CD4-positive, CD25-positive, alpha-beta regulatory T cell (primary cell): ENCODE measurements around the gene FAAP100. TPM values are rescaled to one million over a fixed set of nuclear protein-coding genes. Genes with fewer than 3 reads are reported as not detected.

Experiments
- ATAC-seq, 2 donors: fragments of 150-1000 bp; cut with Tn5 transposase; one replicate each; pipeline ENCODE4 v1.10.0; 2021; ENCODE audit warnings: low read depth in 2 of 2, moderate number of reproducible peaks in 2 of 2, moderate library complexity in 1 of 2
- DNase-seq, 3 donors: peaks; one replicate each; pipeline versions ENCODE4 v3.0.0 to v3.0.0-alpha.2; 2012 to 2022; ENCODE audit warnings: mixed read lengths in 1 of 3
- H3K27ac ChIP-seq: one replicate; pipeline ENCODE4 v1.7.0; 2013; ENCODE audit warnings: mild to moderate bottlenecking, low read length; ENCODE audit not compliant: insufficient read depth, poor library complexity, severe bottlenecking
- H3K27me3 ChIP-seq: one replicate; pipeline ENCODE4 v1.7.0; 2013; ENCODE audit warnings: low read length; ENCODE audit not compliant: control insufficient read depth, insufficient read depth
- H3K36me3 ChIP-seq: one replicate; pipeline ENCODE4 v1.7.0; 2013; ENCODE audit warnings: mild to moderate bottlenecking, low read length, moderate library complexity; ENCODE audit not compliant: control insufficient read depth, insufficient read depth
- H3K4me1 ChIP-seq: 2 replicates; pipeline ENCODE4 v1.7.0; 2013; ENCODE audit warnings: mild to moderate bottlenecking, low read length; ENCODE audit not compliant: insufficient read depth, control insufficient read depth, poor library complexity, severe bottlenecking
- H3K4me3 ChIP-seq: one replicate; pipeline ENCODE4 v1.7.0; 2013; ENCODE audit warnings: low read depth, mild to moderate bottlenecking, low read length, moderate library complexity
- H3K9me3 ChIP-seq, 2 experiments: 1 replicate in 1 of 2; 2 replicates in 1 of 2; pipeline ENCODE4 v1.7.0; 2013; ENCODE audit warnings: low read length in 2 of 2, mild to moderate bottlenecking in 1 of 2, moderate library complexity in 1 of 2; ENCODE audit not compliant: control insufficient read depth in 2 of 2
- H3K27ac Mint-ChIP-seq, 3 donors: one replicate each; pipeline ENCODE4 v1.8.0; 2020 to 2022; ENCODE audit warnings: mild to moderate bottlenecking in 3 of 3, mixed read lengths in 3 of 3, moderate library complexity in 2 of 3
- H3K27me3 Mint-ChIP-seq: one replicate; pipeline ENCODE4 v1.8.0; 2022; ENCODE audit warnings: mild to moderate bottlenecking, mixed read lengths
- H3K36me3 Mint-ChIP-seq: one replicate; pipeline ENCODE4 v1.8.0; 2020; ENCODE audit warnings: mixed read lengths
- H3K4me1 Mint-ChIP-seq, 4 donors: one replicate each; pipeline ENCODE4 v1.8.0; 2020 to 2022; ENCODE audit warnings: mixed read lengths in 4 of 4, mild to moderate bottlenecking in 1 of 4
- H3K4me3 Mint-ChIP-seq, 4 donors: one replicate each; pipeline ENCODE4 v1.8.0; 2020 to 2022; ENCODE audit warnings: mild to moderate bottlenecking in 4 of 4, mixed read lengths in 4 of 4, moderate library complexity in 3 of 4
- H3K9me3 Mint-ChIP-seq, 7 donors: one replicate each; pipeline ENCODE4 v1.8.0; 2020 to 2022; ENCODE audit warnings: mixed read lengths in 7 of 7, mild to moderate bottlenecking in 3 of 7, moderate library complexity in 2 of 7
- polyA plus RNA-seq, 4 donors: library from polyadenylated mRNA; unstranded; fragments of 300-500 nt; fragmentation: Illumina TruSeq; gene quantifications; one replicate each; pipeline ENCODE4 v1.2.3, GENCODE V29; 2021
- total RNA-seq: library from RNA; stranded (reverse); gene quantifications from one replicate; pipeline ENCODE4 v1.2.3, GENCODE V29; 2022

The FAAP100 gene
- total and polyA plus RNA-seq, 5 donors from 2014 or later = 8.2 to 28.1 (median 11.5) TPM

GRCh38 chr17:81579821-81580321, 27.7 kb upstream of the FAAP100 start:
- H3K36me3 Mint-ChIP-seq = peaks cover 32% of the 10 kb centered on the region
- Histone ChIP-seq H3K27ac (no peak overlapping the region), H3K4me3 (no peak overlapping the region), H3K9me3 (no peaks in the 10 kb centered on the region), H3K4me1 (no peaks in the 10 kb centered on the region), H3K27me3 (no peaks in the 10 kb centered on the region), H3K36me3 (peaks cover 57% of the 10 kb centered on the region)
- H3K9me3 Mint-ChIP-seq = no peaks in the 10 kb centered on the region
- no peak overlapping the region for H3K4me3 Mint-ChIP-seq
- H3K27me3 Mint-ChIP-seq = no peaks in the 10 kb centered on the region
- peak overlapping the region in 2 of 3 donors; percentile 79 to 81 for H3K27ac Mint-ChIP-seq
- DNase-seq (no peak), ATAC-seq (no peak)
- peaks cover 0 to 9% (median 4%) of the 10 kb centered on the region in 4 donors for H3K4me1 Mint-ChIP-seq

DNA sequence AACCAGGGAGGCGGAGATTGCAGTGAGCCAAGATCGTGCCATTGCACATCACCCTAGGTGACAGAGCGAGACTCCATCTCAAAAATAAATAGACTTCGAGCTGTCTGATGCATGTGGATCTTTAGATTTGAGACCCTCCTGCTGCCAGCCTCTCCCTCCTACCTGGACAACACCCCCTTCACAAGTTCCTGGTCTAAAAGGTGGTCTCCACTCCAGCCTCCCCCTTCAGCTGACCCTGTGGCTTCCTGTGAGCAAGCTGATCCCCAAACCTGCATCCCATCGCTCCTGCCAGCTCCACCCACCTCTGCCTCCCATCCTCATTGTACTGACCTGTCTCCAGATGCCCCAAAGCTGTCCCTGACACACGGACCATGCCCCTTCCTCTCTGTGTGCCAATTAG, 27.1 kb upstream of the FAAP100 start:
- Histone ChIP-seq H3K27me3 (no peaks in the 10 kb centered on the region), H3K9me3 (no peaks in the 10 kb centered on the region), H3K36me3 (peaks cover 61% of the 10 kb centered on the region), H3K4me1 (no peaks in the 10 kb centered on the region), H3K27ac (no peak overlapping the region), H3K4me3 (no peak overlapping the region)
- H3K4me3 Mint-ChIP-seq = no peak overlapping the region
- H3K4me1 Mint-ChIP-seq = peaks cover 0 to 9% (median 4%) of the 10 kb centered on the region in 4 donors
- H3K36me3 Mint-ChIP-seq = peaks cover 31% of the 10 kb centered on the region
- no peaks in the 10 kb centered on the region for H3K27me3 Mint-ChIP-seq
- H3K27ac Mint-ChIP-seq = peak overlapping the region in 2 of 3 donors; percentile 79 to 81
- DNase-seq = no peak
- H3K9me3 Mint-ChIP-seq = no peaks in the 10 kb centered on the region
- ATAC-seq = no peak

- Mint-ChIP-seq H3K27ac (peak overlapping the region in 1 of 3 donors; percentile 58), H3K36me3 (peaks cover 35% of the 10 kb centered on the region), H3K4me1 (peaks cover 0 to 9% (median 4%) of the 10 kb centered on the region in 4 donors), H3K27me3 (no peaks in the 10 kb centered on the region), H3K4me3 (no peak overlapping the region), H3K9me3 (no peaks in the 10 kb centered on the region)
- Histone ChIP-seq H3K36me3 (peaks cover 63% of the 10 kb centered on the region), H3K4me1 (no peaks in the 10 kb centered on the region), H3K4me3 (no peak overlapping the region), H3K9me3 (no peaks in the 10 kb centered on the region), H3K27ac (no peak overlapping the region), H3K27me3 (no peaks in the 10 kb centered on the region)
- DNase-seq (no peak), ATAC-seq (no peak)
These were observed 26.5 kb upstream of the FAAP100 start for GRCh38 chr17:81578561-81579225.

GRCh38 chr17:81578038-81578441, 25.9 kb upstream of the FAAP100 start:
- H3K9me3 ChIP-seq = no peaks in the 10 kb centered on the region
- H3K36me3 Mint-ChIP-seq = peaks cover 32% of the 10 kb centered on the region
- H3K4me3 ChIP-seq = no peak overlapping the region
- no peak overlapping the region for H3K4me3 Mint-ChIP-seq
- H3K36me3 ChIP-seq = peaks cover 61% of the 10 kb centered on the region
- no peaks in the 10 kb centered on the region for H3K9me3 Mint-ChIP-seq
- DNase-seq (no peak), ATAC-seq (no peak)
- peak overlapping the region; percentile 58 to 79 (median 75) for H3K27ac Mint-ChIP-seq
- H3K4me1 ChIP-seq = no peaks in the 10 kb centered on the region
- no peak overlapping the region for H3K27ac ChIP-seq
- peaks cover 0 to 9% (median 4%) of the 10 kb centered on the region in 4 donors for H3K4me1 Mint-ChIP-seq
- no peaks in the 10 kb centered on the region for H3K27me3 ChIP-seq
- H3K27me3 Mint-ChIP-seq = no peaks in the 10 kb centered on the region

GRCh38 chr17:81577278-81578000, 25.3 kb upstream of the FAAP100 start:
- Mint-ChIP-seq H3K4me1 (peaks cover 0 to 9% (median 4%) of the 10 kb centered on the region in 4 donors), H3K36me3 (peaks cover 37% of the 10 kb centered on the region), H3K27ac (peak overlapping the region; percentile 58 to 79 (median 75)), H3K9me3 (no peaks in the 10 kb centered on the region), H3K4me3 (no peak overlapping the region), H3K27me3 (no peaks in the 10 kb centered on the region)
- Histone ChIP-seq H3K4me1 (no peaks in the 10 kb centered on the region), H3K36me3 (peaks cover 58% of the 10 kb centered on the region), H3K27me3 (no peaks in the 10 kb centered on the region), H3K4me3 (no peak overlapping the region), H3K27ac (no peak overlapping the region), H3K9me3 (no peaks in the 10 kb centered on the region)
- DNase-seq (no peak), ATAC-seq (no peak)

GRCh38 chr17:81576621-81577277, 24.6 kb upstream of the FAAP100 start:
- H3K4me1 Mint-ChIP-seq = peaks cover 0 to 9% (median 4%) of the 10 kb centered on the region in 4 donors
- H3K27ac Mint-ChIP-seq = peak overlapping the region in 2 of 3 donors; percentile 1 to 10
- Histone ChIP-seq H3K27ac (no peak overlapping the region), H3K4me1 (no peaks in the 10 kb centered on the region), H3K27me3 (no peaks in the 10 kb centered on the region), H3K36me3 (peaks cover 53% of the 10 kb centered on the region), H3K4me3 (no peak overlapping the region), H3K9me3 (no peaks in the 10 kb centered on the region)
- DNase-seq = no peak
- no peak for ATAC-seq
- peaks cover 38% of the 10 kb centered on the region for H3K36me3 Mint-ChIP-seq
- H3K27me3 Mint-ChIP-seq = no peaks in the 10 kb centered on the region
- H3K9me3 Mint-ChIP-seq = no peaks in the 10 kb centered on the region
- H3K4me3 Mint-ChIP-seq = no peak overlapping the region

DNA sequence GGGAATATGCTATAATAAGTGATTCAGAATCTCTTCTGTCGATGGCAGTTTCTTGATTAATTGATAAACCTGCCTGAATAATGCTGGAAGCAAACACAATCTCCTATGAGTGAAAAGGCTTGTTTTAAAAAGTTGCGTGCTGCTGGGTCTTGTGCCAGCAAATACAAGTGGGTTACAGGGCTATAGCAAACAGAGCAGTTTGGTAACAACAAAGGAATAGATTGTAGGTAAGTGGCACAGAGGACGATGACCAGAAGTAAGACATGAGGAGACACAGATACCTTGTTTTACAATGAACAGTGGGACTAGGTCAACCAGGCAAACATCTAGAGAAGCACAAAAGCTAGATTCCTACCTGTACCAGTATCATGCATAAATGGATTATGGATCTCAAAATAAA, 23.7 kb upstream of the FAAP100 start:
- no peak overlapping the region for H3K4me3 ChIP-seq
- peaks cover 59% of the 10 kb centered on the region for H3K36me3 ChIP-seq
- peaks cover 34% of the 10 kb centered on the region for H3K36me3 Mint-ChIP-seq
- H3K27me3 Mint-ChIP-seq = no peaks in the 10 kb centered on the region
- ATAC-seq (no peak), DNase-seq (no peak)
- no peak overlapping the region for H3K27ac ChIP-seq
- H3K4me1 Mint-ChIP-seq = peaks cover 0 to 9% (median 4%) of the 10 kb centered on the region in 4 donors
- H3K9me3 Mint-ChIP-seq = no peaks in the 10 kb centered on the region
- H3K4me3 Mint-ChIP-seq = no peak overlapping the region
- no peaks in the 10 kb centered on the region for H3K4me1 ChIP-seq
- H3K27ac Mint-ChIP-seq = peak overlapping the region in 1 of 3 donors; percentile 28
- H3K9me3 ChIP-seq = no peaks in the 10 kb centered on the region
- no peaks in the 10 kb centered on the region for H3K27me3 ChIP-seq
